SK-N-MC (cell line): ENCODE measurements around the gene BMPR1B.

Experiments used
- FOXP2 ChIP-seq: optimal IDR thresholded peaks from 2 replicates; pipeline ENCODE3; 2011; ENCODE audit warnings: mild to moderate bottlenecking, moderate library complexity; ENCODE audit not compliant: insufficient read depth; ENCODE audit errors: extremely low read length, control extremely low read depth
- POLR2AphosphoS5 ChIP-seq: IDR thresholded peaks from 2 replicates; pipeline ENCODE4 v1.6.1; 2012; ENCODE audit warnings: mild to moderate bottlenecking, low read depth, low read length, borderline replicate concordance

DNA sequence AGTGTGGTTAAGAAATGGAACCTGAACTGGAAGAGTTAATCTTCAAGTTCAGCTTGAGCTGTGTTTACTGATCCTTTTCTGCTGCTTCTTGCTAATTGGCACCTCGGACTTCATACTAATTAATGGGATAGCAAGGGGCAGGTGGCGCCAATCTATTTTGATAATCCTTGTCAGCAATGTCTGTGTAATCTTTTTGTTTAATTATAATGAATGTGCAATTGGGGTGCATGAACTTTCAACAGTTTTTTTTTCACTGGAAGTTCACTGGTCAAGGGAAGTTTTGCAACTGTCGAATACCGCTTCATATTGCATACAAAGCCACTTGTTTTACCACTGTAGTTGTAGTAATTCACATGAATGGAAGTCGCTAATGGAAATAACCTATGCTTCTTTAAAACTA, 261.0 kb downstream of the BMPR1B start:
- no peak for TF ChIP-seq POLR2AphosphoS5
- TF ChIP-seq FOXP2 = no peak
